GM18517 (cell line): ENCODE data around the gene SPANXC.
"Not testable (repeated sequence)": the region's sequence is repeated elsewhere in the genome, so short reads cannot be mapped to it uniquely, and the experiment has no call there.

Experiments
- ATAC-seq: cut with Tn5 transposase; IDR thresholded peaks from one replicate; pipeline ENCODE4 v1.9.1; 2021; ENCODE audit warnings: mild to moderate bottlenecking, moderate library complexity; ENCODE audit not compliant: unreplicated experiment

Gene SPANXC, protein sequence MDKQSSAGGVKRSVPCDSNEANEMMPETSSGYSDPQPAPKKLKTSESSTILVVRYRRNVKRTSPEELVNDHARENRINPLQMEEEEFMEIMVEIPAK

GRCh38 chrX:141242417-141242816 lies at the start of gene SPANXC:
Gene SPANXC, minus strand, starts transcription at chrX:141242517. Its CDS starts 60 bp downstream, at chrX:141242457.
- not testable (repeated sequence) for ATAC-seq

DNA sequence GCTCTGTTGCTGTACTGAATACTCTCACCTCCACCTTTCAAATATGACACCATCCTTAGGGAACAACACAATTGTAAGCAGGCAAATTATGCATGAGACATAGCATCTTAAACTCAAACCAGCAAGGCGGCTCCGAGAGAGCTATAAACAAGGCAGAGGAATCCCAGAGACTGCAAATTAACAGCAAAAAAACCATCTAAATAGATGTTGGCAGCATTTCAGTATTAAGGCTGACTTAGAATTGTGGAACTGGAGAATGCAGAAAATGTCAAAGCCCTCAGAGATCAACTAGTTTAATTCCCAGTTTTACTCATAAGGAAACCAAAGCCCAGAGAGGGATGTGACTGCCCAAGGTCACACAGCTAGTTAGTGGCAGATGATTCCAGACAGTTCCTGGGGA lies 37.2 kb upstream of the SPANXC start:
- ATAC-seq, result no peak

DNA sequence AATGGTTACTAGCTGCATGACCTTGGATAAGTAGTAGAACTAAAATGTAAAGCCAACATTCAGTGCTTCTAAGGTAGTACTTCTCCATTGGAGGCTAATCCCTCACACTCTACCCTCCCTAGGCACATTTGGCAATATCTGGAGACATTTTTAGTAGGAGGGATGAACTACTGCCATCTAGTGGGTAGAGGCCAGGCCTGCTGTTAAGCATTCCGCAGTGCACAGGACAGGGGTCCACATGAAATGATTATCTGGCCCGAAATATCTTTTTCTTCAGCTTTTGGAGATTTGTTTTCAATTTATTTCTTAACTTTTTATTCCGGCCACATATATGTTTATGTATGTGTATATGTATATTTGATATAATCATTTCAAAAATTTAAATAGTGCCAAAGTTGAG lies 36.0 kb upstream of the SPANXC start:
- ATAC-seq, result no peak

DNA sequence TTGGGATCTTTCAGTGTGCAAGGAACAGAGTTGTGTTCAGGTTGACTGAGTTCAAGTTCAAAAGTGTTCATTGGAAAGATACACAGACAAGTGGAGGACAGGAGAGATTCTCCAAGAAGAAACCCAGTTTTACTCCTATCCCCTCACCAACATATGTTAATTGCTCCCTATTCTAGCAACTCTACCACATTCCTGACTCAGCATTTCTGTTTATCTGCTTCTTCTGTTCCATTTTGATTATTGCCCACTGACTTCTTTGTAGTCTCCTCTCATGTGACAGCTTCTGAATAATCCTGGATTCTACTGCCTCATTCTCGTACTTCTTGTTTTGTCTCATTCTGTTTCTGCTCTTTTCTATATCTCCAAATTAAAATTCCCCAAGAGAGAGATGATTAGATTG lies 15.8 kb upstream of the SPANXC start:
- ATAC-seq, result no peak

DNA sequence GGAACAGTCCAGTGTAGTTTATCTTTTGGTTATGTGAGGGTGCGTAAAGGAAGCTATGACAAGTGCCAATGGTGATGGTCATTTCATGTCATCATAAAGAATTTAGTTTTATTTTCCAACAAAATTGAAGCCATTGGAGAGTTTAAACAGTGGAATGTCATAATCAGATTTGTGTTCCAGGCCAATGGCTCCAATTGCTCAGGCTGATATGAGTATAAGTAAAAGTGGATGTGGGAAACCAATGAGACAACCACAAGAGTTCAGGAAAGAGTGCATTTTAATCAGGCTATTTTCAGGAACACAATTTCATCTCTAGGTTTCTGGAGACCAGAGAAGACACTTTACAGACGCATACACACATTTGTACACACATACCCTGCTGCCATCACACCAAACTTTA lies 20.7 kb downstream of the SPANXC start:
- no peak for ATAC-seq

DNA sequence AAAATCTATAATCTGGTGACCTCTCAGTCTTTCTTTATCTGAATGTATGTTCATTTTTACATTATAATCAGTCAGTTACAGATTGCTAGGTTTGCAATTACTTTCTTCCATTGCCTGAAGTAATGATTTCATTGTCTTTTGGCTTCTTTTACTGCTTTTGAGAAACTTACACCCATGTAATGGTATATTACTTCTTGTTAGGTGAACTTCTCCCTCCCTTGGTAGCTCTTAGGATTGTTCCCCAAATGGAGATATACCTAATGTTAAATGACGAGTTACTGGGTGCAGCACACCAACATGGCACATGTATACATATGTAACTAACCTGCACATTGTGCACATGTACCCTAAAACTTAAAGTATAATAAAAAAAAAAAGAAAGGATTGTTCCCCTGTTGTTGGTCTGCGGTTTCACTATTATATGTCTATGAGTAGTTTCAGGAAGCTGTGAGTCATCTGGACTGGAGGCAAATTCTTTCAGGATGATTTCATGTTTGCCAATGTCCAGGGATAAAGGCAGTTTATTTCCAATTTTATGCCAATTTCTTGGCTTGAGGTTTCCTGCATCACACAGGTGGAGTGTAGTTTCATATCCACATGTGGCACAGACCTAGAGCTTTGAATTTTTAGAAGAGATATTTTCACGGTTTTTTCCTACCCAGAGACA lies 21.8 kb downstream of the SPANXC start:
- ATAC-seq, result no peak

GRCh38 chrX:141214196-141214595 lies 28.1 kb downstream of the SPANXC start:
- ATAC-seq, result no peak

GRCh38 chrX:141201962-141202361 lies 40.4 kb downstream of the SPANXC start:
- no peak for ATAC-seq
